ENCODE measurements around the gene GABRG3. TPM values are rescaled to one million over a fixed set of nuclear protein-coding genes. Genes with fewer than 3 reads are reported as not detected.

GABRG3 gene
- total RNA-seq, 1 donor from 2014 or later: 0.54 TPM

DNA sequence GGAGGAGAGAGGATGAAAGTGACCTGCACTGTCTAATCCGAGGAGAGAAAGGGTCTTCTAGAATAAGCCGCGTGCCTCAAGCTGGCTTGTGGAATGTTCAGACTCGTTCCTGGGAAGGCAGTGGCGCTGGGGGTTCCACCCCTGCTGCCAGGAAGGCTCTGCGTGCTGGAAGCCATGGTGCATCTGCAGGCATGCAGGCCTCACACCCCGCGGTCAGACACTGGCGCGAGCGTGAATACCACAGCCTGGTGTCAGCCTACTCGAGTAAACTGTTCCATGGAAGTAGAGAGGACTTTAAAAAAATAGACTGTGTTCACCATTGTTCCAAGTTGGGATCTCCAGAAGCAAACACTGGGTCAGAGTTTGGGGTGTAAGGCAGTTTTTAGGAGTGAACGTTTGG lies 25.9 kb upstream of the GABRG3 start:
- no peak overlapping the region for H3K27ac Mint-ChIP-seq (ENCODE audit: unreplicated experiment)
- Histone ChIP-seq H2AFZ (ENCODE audit: low read depth, low read length) (no peak overlapping the region), H3K4me2 (ENCODE audit: low read length) (no peak overlapping the region), H4K20me1 (ENCODE audit: insufficient read depth, low read length) (no peaks in the 10 kb centered on the region), H3K9me3 (ENCODE audit: insufficient read depth, low read depth, low read length) (no peaks in the 10 kb centered on the region), H3K4me3 (ENCODE audit: insufficient read depth, low read depth, low read length) (no peak overlapping the region), H3K27ac (ENCODE audit: low read depth, low read length) (no peak overlapping the region), H3K27me3 (ENCODE audit: insufficient read depth, low read length) (no peaks in the 10 kb centered on the region), H3K79me2 (ENCODE audit: insufficient read depth, low read length) (no peaks in the 10 kb centered on the region), H3K9ac (ENCODE audit: low read length) (no peak overlapping the region), H3K4me1 (ENCODE audit: insufficient read depth, low read length) (no peaks in the 10 kb centered on the region), H3K36me3 (ENCODE audit: insufficient read depth, low read length) (no peaks in the 10 kb centered on the region)
- DNase-seq (ENCODE audit: low read depth) (no peak), FAIRE-seq (no peak)
- no peak overlapping the region for H3K4me3 Mint-ChIP-seq (ENCODE audit: unreplicated experiment)
- TF ChIP-seq EZH2 (IDR thresholded peaks at IDR 0.05; ENCODE audit: insufficient read depth, low read length): no peak
- TF ChIP-seq, protein P1, sequence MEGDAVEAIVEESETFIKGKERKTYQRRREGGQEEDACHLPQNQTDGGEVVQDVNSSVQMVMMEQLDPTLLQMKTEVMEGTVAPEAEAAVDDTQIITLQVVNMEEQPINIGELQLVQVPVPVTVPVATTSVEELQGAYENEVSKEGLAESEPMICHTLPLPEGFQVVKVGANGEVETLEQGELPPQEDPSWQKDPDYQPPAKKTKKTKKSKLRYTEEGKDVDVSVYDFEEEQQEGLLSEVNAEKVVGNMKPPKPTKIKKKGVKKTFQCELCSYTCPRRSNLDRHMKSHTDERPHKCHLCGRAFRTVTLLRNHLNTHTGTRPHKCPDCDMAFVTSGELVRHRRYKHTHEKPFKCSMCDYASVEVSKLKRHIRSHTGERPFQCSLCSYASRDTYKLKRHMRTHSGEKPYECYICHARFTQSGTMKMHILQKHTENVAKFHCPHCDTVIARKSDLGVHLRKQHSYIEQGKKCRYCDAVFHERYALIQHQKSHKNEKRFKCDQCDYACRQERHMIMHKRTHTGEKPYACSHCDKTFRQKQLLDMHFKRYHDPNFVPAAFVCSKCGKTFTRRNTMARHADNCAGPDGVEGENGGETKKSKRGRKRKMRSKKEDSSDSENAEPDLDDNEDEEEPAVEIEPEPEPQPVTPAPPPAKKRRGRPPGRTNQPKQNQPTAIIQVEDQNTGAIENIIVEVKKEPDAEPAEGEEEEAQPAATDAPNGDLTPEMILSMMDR (IDR thresholded peaks at IDR 0.05; ENCODE audit: insufficient read depth, low read depth, low read length): no peak
- H3K36me3 Mint-ChIP-seq (ENCODE audit: low read depth, unreplicated experiment): no peaks in the 10 kb centered on the region
- no peaks in the 10 kb centered on the region for H3K4me1 Mint-ChIP-seq (ENCODE audit: low read depth, unreplicated experiment)
- peaks cover 4% of the 10 kb centered on the region for H3K27me3 Mint-ChIP-seq (ENCODE audit: low read depth, unreplicated experiment)
- no peaks in the 10 kb centered on the region for H3K9me3 Mint-ChIP-seq (ENCODE audit: unreplicated experiment)

DNA sequence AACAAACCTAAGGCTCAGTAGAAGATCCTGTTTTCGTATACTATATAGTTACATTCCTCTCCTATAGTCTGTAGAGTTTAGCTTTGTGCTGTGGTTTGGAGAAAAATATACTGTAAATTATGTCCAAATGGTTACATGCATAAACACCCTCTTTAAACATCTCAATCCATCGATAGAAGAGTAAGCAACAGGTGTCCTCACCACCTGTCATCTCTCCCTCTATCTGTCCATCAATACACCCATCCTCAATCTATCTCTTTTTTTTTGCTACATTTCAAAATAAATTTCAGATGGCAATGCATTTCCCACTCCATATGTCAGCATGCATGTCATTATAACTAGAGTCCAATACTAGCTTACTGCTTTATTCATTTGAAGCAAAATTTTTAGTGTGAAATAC lies 21.0 kb upstream of the GABRG3 start:
- Mint-ChIP-seq H3K4me3 (ENCODE audit: unreplicated experiment) (no peak overlapping the region), H3K36me3 (ENCODE audit: low read depth, unreplicated experiment) (no peaks in the 10 kb centered on the region), H3K4me1 (ENCODE audit: low read depth, unreplicated experiment) (no peaks in the 10 kb centered on the region), H3K9me3 (ENCODE audit: unreplicated experiment) (peaks cover 9% of the 10 kb centered on the region), H3K27ac (ENCODE audit: unreplicated experiment) (no peak overlapping the region), H3K27me3 (ENCODE audit: low read depth, unreplicated experiment) (peaks cover 4% of the 10 kb centered on the region)
- Histone ChIP-seq H3K4me1 (ENCODE audit: insufficient read depth, low read length) (no peaks in the 10 kb centered on the region), H3K36me3 (ENCODE audit: insufficient read depth, low read length) (no peaks in the 10 kb centered on the region), H3K9ac (ENCODE audit: low read length) (no peak overlapping the region), H3K4me3 (ENCODE audit: insufficient read depth, low read depth, low read length) (no peak overlapping the region), H3K9me3 (ENCODE audit: insufficient read depth, low read depth, low read length) (no peaks in the 10 kb centered on the region), H3K79me2 (ENCODE audit: insufficient read depth, low read length) (no peaks in the 10 kb centered on the region), H3K4me2 (ENCODE audit: low read length) (no peak overlapping the region), H3K27ac (ENCODE audit: low read depth, low read length) (no peak overlapping the region), H2AFZ (ENCODE audit: low read depth, low read length) (no peak overlapping the region), H4K20me1 (ENCODE audit: insufficient read depth, low read length) (no peaks in the 10 kb centered on the region), H3K27me3 (ENCODE audit: insufficient read depth, low read length) (no peaks in the 10 kb centered on the region)
- no peak for DNase-seq (ENCODE audit: low read depth)
- TF ChIP-seq EZH2 (IDR thresholded peaks at IDR 0.05; ENCODE audit: insufficient read depth, low read length): no peak
- TF ChIP-seq, protein P1 (IDR thresholded peaks at IDR 0.05; ENCODE audit: insufficient read depth, low read depth, low read length): no peak
- no peak for FAIRE-seq

DNA sequence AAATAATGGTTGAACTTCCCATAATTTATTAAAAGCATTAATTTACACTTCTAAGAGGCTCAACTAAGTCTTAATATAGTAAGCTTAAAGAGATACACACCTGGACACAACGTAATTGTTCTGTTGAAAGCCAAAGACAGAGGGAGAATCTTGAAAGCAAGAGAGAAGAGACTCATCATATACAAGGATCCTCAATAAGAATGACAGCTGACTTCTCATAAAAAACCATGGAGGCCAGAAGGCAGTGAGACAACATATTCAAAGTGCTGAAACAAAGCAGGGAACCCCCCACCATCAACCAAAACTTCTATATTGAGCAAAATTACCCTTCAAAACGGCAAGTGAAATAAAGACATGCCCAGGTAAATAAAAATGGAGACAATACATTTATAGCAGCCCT lies 16.6 kb upstream of the GABRG3 start:
- no peak for TF ChIP-seq EZH2 (IDR thresholded peaks at IDR 0.05; ENCODE audit: insufficient read depth, low read length)
- TF ChIP-seq, protein P1 (IDR thresholded peaks at IDR 0.05; ENCODE audit: insufficient read depth, low read depth, low read length): no peak
- no peaks in the 10 kb centered on the region for H4K20me1 ChIP-seq (ENCODE audit: insufficient read depth, low read length)
- no peak overlapping the region for H3K27ac Mint-ChIP-seq (ENCODE audit: unreplicated experiment)
- H3K4me3 ChIP-seq (ENCODE audit: insufficient read depth, low read depth, low read length): no peak overlapping the region
- H3K36me3 ChIP-seq (ENCODE audit: insufficient read depth, low read length): no peaks in the 10 kb centered on the region
- H3K4me2 ChIP-seq (ENCODE audit: low read length): no peak overlapping the region
- H3K4me1 Mint-ChIP-seq (ENCODE audit: low read depth, unreplicated experiment): no peaks in the 10 kb centered on the region
- H2AFZ ChIP-seq (ENCODE audit: low read depth, low read length): no peak overlapping the region
- FAIRE-seq: no peak
- no peak overlapping the region for H3K27ac ChIP-seq (ENCODE audit: low read depth, low read length)
- H3K36me3 Mint-ChIP-seq (ENCODE audit: low read depth, unreplicated experiment): no peaks in the 10 kb centered on the region
- no peaks in the 10 kb centered on the region for H3K27me3 ChIP-seq (ENCODE audit: insufficient read depth, low read length)
- H3K27me3 Mint-ChIP-seq (ENCODE audit: low read depth, unreplicated experiment): peaks cover 2% of the 10 kb centered on the region
- H3K9ac ChIP-seq (ENCODE audit: low read length): no peak overlapping the region
- no peaks in the 10 kb centered on the region for H3K9me3 ChIP-seq (ENCODE audit: insufficient read depth, low read depth, low read length)
- no peaks in the 10 kb centered on the region for H3K79me2 ChIP-seq (ENCODE audit: insufficient read depth, low read length)
- no peaks in the 10 kb centered on the region for H3K4me1 ChIP-seq (ENCODE audit: insufficient read depth, low read length)
- peaks cover 11% of the 10 kb centered on the region for H3K9me3 Mint-ChIP-seq (ENCODE audit: unreplicated experiment)
- no peak overlapping the region for H3K4me3 Mint-ChIP-seq (ENCODE audit: unreplicated experiment)
- DNase-seq (ENCODE audit: low read depth): no peak

Measured in astrocyte (in vitro differentiated cells and primary cell).